ENCODE results near the gene DUSP10.

DNA sequence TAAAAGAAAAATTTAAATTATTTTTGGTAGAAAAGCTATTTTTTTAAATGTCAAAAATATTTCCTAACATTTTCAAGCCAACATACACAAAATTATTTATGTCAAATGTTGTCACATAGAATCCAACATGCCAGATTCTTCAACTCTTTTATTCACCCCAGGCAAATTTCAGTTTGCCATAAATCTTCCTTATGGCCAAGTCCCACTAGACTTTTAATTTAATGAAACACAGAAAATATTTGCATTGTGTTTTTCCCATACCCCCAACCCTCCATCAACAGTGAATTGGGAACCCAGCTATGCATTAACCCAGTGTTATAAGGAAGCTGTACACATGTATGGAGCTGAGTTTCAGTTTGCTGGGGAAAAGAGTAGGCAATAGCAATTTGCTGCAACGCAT, 41.4 kb downstream of the DUSP10 start:
- TF ChIP-seq, protein P1, sequence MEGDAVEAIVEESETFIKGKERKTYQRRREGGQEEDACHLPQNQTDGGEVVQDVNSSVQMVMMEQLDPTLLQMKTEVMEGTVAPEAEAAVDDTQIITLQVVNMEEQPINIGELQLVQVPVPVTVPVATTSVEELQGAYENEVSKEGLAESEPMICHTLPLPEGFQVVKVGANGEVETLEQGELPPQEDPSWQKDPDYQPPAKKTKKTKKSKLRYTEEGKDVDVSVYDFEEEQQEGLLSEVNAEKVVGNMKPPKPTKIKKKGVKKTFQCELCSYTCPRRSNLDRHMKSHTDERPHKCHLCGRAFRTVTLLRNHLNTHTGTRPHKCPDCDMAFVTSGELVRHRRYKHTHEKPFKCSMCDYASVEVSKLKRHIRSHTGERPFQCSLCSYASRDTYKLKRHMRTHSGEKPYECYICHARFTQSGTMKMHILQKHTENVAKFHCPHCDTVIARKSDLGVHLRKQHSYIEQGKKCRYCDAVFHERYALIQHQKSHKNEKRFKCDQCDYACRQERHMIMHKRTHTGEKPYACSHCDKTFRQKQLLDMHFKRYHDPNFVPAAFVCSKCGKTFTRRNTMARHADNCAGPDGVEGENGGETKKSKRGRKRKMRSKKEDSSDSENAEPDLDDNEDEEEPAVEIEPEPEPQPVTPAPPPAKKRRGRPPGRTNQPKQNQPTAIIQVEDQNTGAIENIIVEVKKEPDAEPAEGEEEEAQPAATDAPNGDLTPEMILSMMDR (IDR thresholded peaks at IDR 0.05), result no peak
- TF ChIP-seq EP300 (IDR thresholded peaks at IDR 0.05), result no peak
- no peak for TF ChIP-seq POLR2A (IDR thresholded peaks at IDR 0.05)

All from tibial nerve (tissue), 4 donors.